GM20431 (cell line): Measurements from ENCODE around the gene PTPRN2.
"Not testable (repeated sequence)": the region's sequence is repeated elsewhere in the genome, so short reads cannot be mapped to it uniquely, and the experiment has no call there.

Experiments
- in situ Hi-C: fragments of 300-500 bp; cut with MseI, MboI; formaldehyde crosslinking; loops from one replicate; pipeline ENCODE4 v1.15.0; 2020; ENCODE audit warnings: low sequenced_read_pairs; ENCODE audit not compliant: unreplicated experiment

The PTPRN2 gene

DNA sequence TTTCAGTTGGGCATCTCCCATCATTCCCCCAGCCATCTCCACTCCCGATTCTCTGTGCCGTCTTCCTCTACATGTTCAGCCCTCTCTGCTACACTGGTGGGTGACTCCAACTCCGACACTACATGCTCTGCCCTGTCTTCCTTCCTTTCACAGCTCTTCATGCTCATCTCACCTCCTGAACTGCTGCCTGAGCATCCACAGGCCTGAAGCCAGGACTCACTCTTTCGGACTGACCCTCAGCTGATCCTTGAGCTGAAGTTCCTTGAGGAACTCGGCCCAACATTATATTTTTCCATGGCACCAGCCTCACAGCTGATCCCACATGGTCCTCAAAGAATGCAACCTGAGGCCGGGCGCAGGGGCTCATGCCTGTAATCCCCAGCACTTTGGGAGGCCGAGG is 538.4 kb downstream of the PTPRN2 start:
- in situ Hi-C loops = no loop called here

DNA sequence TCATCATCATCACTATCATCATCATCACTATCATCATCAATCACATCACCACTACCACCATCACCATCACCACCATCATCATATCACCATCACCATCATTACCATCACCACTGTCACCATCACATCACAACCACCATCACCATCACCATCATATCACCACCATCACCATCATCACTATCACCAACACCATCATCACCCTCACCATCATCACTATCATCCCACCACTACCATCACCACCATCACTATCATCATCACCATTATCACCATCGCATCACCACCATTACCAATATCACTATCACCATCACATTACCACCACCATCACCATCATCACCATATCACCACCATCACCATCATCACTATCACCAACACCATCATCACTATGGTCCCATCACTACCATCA is 539.1 kb downstream of the PTPRN2 start:
- in situ Hi-C loops = no loop called here

DNA sequence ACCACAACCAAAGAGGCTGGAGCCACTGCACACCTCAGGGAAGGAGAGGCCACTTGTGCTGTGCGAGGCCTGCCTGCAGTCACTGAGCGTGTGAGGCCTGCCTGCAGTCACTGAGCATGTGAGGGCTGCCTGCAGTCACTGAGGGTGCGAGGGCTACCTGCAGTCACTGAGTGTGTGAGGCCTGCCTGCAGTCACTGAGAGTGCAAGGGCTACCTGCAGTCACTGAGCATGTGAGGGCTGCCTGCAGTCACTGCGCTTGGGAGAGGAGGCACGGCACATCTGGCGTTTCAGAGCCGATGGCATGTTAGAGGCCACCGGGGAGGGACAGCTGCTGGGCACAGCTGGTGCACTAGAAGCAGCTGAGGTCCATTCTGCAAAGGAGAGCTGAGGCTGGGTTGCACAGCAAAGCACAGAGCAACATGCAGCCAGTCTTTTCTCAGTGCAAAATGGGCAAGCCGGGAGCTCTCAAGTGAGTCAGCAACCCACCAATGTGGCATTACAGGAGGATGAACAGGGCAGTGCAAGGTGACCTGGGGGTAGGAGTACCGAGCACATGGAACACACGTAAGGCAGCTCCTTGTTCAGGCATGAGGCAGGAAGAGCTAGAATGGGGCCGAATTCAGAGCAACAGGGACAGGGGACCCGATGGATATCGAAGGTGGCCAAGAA is 540.1 kb downstream of the PTPRN2 start:
- in situ Hi-C loops = no loop called here

DNA sequence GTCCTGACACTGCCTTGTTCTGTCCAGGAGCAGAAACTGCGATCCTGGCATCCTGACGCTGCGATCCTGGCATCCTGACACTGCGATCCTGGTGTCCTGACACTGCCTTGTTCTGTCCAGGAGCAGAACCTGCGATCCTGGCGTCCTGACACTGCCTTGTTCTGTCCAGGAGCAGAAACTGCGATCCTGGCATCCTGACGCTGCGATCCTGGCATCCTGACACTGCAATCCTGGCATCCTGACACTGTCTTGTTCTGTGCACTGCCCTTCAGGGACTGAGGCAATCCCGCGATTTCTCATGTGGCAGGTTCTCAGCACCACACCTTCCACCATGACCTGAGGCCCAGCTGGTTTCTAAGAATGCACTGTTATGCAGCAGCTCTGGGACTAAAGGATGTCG is 541.4 kb downstream of the PTPRN2 start:
- in situ Hi-C loops = not testable (repeated sequence)

DNA sequence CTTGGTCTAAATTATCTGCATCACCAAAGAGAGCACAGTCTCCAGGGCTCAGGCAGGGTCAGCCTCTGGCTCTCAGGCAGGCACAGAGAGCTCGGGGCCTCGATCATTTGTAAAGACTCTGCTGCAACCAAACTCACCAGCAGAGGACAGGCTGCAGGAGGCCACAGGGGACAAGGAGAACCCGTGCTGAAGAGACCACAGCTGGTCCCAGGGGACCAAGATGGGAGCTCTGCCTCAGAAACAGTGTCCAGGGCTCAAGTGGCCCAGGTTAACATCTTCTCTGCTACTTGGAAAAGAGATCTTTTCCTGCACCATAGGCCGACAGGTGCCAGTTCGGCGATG is 543.2 kb downstream of the PTPRN2 start:
- in situ Hi-C loops = no loop called here

DNA sequence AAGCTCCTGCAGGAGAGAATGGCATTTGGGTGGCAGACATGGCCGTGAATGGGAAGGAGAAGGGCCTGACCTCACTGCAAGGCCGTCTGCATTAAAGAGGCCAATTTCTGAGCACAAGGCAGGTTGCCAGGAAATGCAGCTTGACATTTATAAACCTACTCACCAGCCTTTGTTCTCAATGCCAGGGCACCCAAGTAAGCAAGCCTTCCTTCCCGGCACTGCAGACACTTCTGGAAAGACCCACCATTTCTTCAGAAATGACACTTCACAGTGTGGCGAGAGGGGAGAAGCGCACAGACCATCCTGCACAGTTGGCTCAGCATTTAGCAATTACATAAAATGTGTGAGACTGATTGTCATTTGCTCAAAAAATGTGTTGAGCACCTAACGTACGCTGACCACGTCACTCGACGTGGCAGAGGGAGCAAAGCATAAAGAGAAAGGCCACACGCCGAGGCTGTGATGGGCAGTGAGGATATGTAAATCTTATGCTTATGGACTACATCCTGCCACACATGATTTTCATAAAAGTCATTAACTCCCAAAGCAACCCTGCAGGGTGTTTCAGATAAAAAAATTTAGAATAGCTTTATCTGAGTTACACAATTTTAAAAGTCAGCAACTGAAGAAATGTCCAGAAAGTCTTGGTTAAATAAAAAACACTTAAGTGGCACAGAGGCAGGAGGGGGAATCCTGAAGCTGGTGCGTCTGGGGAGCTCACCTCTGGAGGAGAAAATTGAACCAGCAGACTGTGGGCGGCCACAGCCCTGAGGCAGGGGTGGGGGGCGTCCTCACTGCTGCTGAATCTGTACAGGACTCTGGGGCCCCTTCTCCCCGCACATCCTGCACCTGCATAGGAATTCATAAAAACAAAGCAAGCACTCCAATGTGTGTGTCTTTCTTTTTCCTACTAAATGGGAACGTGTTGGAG is 543.8 kb downstream of the PTPRN2 start:
- in situ Hi-C loops = no loop called here

DNA sequence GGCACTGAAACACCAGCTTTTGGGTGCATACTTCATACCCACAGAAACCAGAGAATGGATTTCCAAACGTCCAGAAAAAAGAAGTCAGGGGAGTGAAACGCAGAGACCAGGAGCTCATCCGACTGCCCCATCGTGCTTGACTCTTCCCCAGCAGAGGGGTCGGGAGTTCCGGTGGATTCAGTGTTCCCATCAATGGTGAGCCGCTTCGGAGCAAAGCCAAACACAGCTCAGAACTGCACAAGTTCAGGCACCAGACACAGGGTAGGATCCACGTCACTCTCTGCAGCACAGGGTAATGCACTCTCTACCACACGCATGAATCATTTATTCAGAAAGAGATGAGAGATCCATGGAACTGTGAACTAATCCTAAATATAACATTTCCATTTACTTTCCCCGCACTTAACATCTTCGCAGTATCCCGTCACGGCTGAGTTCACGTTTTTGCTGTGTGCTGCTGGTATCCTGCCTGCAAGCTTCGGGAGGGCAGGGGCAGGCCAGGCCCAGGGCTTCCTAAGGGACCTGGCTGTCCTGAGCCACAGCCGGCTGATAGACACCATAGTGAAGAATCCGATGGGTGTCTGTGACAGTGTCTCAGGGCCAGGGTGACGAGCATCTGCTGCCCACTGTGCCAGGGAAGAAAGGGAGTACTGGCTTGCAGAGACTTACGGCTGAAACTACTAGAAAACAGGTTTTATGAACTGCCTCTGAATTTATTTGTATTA is 545.3 kb downstream of the PTPRN2 start:
- in situ Hi-C loops = no loop called here

DNA sequence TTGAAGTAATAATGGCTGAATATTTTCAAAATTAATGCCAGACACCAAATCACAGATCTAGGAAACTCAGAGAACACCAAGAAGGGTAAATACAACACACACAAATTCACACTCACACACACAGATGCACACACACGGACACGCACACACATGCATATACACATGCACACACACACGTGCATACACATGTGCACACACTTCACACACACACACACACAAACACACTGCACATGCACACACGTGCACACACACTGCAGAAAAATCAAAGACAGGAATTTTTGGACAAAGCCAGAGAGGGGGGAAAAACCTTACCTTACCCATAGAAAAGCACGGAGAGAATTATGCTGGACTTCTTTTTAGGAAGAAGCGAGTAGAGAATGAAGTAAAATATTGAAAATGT is 547.4 kb downstream of the PTPRN2 start:
- in situ Hi-C loops = no loop called here

DNA sequence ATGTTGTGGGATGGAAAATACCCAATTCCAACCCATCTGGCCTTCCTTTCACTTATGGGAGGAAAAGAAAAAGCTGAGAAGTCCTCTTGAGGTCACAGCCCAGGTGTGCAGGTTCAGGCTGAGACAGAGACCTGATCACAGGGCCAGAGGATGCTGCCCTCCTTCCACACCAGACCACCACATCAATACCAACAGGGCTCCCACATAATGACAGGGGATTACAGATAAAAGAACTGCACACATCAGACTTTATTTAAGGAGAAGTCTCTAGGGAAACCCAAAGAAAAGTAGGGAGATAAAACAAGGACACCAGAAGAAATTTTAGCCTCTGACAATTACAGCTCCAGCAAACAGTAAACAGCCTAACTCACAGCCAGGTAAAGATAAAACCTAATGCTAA is 548.4 kb downstream of the PTPRN2 start:
- in situ Hi-C loops = no loop called here

DNA sequence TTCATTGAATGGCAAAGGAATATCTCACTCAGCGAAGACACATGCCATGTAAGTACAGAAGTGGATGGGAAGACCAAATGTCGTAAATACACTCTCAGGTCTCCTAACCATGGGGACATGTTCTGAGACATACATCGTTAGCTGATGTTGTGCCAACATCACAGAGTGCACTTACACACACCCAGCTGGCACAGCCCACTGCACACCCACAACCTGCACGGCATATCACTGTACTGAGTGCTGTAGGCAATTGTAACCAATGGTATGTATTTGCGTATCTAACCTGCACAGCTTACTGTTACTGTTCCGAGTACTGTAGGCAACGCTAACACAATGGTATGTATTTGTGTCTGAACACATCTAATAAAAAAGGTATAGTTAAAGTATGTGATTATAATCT is 550.4 kb downstream of the PTPRN2 start:
- in situ Hi-C loops = no loop called here

DNA sequence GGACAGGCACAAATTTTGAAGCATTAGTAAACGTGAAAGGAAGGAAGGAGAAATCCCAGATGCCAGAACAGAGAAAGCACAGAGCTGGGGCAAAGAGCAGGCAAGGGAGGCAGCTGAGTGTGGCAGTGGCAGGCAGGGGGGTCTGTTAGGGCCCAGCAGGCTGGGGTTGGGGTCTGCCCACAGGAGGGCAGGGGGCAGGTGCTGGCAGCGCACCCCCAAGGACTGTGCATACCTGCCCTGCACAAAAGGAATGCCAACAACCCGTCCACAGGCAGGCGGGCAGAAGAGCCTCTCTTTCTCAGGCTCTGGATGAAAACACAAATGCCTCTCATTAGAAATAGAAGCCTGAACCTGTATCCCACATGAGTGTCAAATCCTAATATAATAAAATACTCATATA is 552.3 kb downstream of the PTPRN2 start:
- in situ Hi-C loops = no loop called here

DNA sequence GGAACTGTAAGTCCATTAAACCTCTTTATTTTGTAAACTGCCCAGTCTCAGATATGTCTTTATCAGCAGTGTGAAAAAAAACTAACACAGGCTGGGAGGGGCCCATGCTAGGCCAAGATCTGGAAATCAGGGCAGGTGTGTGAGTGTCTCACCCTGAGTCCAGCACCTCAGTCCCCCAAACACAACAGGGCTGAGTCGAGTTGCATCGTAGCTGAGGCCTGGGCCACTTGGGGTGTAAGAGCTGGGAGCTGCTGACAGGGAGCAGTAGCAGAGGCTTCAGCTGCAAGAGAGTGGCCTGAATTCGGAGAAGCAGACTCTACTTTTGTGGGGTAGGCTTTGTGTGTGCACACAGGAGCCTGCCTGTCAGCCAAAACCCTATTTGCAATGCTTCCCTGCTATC is 553.1 kb downstream of the PTPRN2 start:
- in situ Hi-C loops = no loop called here

DNA sequence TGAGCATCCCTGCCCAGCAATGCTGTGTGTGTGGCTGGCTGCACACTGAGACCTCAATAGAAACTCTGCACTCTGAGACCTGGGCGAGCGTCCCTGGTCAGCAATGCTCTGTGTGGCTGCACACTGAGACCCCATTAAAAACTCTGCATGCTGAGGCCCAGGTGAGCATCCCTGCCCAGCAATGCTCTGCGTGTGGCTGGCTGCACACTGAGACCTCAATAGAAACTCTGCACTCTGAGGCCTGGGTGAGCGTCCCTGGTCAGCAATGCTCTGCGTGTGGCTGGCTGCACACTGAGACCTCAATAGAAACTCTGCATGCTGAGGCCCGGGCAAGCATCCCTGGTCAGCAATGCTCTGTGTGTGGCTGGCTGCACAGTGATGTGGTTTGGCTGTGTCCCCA is 553.7 kb downstream of the PTPRN2 start:
- in situ Hi-C loops = not testable (repeated sequence)

DNA sequence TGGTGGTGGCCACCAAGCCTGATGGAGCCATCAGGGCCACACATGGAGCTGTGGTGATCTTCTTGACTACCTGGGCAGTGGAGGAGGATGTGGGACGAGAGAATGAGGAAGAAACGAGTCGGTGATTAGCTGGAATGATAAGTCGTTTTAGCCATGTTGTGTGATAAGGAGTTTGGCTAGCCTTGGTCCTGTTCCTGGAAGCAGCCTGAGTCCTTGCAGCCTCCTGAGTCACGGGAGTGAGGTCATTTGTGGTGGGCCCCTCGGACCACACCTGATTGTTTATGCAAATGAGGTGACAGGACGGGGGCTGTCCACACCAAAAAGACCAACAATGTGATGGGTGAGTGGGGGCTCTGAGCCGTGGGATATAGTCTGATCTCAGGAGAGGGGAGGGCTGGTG is 554.4 kb downstream of the PTPRN2 start:
- in situ Hi-C loops = no loop called here

DNA sequence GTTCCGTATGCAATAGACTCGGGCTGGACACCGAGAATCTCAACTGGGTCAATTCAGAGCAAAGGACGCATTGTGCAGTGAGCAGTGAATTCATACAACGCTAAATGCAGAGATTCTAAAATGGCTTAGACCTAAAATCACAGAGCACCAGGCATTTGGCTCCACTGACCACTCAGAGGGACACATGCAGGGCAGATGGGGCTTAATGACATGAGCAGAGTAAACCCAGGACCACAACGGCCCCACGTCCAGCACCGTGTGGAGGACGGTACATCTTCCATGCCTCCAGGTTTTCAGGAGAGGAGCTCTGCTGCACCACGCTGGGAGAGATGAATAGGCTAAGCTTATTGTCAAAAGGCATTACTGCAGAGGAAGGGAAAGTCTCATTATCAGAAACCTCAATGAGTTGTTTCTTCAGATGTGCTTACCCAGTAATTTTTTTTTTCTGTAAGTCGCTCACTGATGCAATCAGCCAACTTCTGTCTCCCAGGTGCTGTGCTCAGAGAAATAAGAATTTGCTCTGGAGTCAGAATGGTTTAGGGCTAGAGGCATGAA is 555.0 kb downstream of the PTPRN2 start:
- in situ Hi-C loops = no loop called here

DNA sequence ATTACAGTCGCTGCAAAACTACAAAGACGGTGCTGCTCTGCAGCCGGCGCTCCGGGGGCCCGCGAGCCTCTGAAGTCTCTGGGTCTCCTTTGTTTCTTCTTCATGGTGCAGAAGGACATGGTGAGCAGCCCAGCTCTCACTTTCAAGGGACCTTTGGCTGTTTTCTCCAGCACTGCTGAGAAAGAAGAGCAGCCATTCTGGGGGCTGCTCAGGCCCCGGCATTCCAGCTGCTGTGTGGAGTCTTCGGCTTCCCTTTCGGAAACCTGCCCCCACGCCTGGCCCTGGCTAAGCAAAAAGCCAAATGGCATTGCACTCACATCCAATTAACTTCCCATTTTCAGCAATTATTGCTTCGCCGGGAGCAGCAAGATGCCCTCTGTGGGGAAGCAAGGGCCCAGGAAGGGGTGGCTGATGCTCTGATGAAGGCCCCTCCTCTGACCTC is 555.7 kb downstream of the PTPRN2 start:
- in situ Hi-C loops = no loop called here

DNA sequence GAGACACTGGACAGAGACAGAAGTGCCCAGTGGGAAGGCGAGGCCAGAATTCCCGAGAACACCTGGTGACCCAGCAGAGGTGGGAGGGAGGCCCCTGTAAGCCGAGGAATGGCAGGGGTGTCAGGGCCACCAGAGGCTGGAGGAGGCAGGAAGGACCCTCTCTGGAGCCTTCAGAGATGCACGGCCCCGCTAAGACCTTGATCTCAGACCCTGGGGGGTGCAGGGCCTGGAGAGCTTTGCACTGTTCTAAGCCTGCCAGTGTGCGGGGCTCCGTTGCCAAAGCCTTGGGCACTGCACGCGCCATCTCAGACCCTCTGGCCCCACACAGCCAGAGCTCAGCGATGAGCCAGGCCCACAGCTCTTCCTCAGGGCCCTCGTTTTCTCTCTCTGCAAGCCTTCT is 557.1 kb downstream of the PTPRN2 start:
- in situ Hi-C loops = no loop called here

DNA sequence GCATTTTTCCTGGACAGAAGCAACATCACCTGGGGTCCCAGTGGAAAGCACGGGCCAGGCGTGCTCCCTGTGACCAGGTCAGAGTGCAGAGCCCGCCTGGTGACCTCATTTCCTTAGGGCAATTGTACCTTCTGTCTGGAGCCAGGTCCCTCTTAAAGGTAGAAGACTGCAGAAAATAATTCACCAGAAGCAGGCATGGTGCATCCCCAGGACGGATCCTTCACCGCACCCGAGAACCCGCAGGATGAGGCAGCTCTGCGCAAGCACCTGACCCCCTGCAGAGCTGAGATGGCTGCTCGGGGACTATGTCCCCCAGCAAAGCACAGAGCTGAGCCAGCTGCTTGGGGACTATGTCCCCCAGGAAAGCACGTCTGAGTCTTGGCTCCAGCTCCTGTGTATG is 557.6 kb downstream of the PTPRN2 start:
- in situ Hi-C loops = no loop called here

DNA sequence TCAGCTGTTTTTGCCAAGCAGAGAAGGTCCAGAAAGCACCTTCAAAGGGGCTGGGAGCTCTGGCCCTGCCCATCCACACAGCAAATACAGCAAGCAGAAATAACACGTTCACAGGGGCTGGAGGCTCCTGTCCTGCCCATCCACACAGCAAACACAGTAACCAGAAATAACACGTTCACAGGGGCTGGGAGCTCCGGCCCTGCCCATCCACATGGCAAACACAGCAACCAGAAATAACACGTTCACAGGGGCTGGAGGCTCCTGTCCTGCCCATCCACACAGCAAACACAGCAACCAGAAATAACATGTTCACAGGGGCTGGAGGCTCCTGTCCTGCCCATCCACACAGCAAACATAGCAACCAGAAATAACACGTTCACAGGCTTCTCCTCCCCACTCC is 558.1 kb downstream of the PTPRN2 start:
- in situ Hi-C loops = no loop called here

DNA sequence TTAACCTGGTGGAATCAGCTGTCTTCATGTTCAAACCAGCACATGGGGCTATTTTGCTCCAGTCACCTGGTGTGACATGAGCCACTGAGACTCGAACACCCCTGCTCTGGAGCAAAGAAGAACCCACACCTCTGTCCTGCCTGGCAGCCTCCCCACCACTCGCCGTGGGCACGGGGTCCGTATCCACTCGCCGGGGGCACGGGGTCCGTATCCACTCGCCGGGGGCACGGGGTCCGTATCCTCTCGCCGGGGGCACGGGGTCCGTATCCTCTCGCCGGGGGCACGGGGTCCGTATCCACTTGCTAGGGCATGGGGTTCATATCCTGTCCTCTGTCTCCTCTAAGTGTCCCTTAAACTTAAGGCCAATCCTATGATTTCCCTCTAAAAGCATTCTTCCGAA is 558.7 kb downstream of the PTPRN2 start:
- in situ Hi-C loops = no loop called here
